Activated T-cell treated with anti-CD3 and anti-CD28 coated beads, Interleukin-2, amount 50 U/mL, for 24 hours (primary cell): Measurements from ENCODE around the gene RNF222.

Experiments used
- DNase-seq: peaks from one replicate; pipeline ENCODE4 v3.0.0-alpha.2; 2020
- H3K27ac Mint-ChIP-seq: 2 replicates; pipeline ENCODE4 v1.8.0; 2020; ENCODE audit warnings: mild to moderate bottlenecking, mixed read lengths
- H3K27me3 Mint-ChIP-seq: 2 replicates; pipeline ENCODE4 v1.8.0; 2020; ENCODE audit warnings: mixed read lengths
- H3K36me3 Mint-ChIP-seq: 2 replicates; pipeline ENCODE4 v1.8.0; 2020; ENCODE audit warnings: low read depth, mixed read lengths
- H3K4me1 Mint-ChIP-seq: 2 replicates; pipeline ENCODE4 v1.8.0; 2020; ENCODE audit warnings: low read depth, mixed read lengths
- H3K4me3 Mint-ChIP-seq: 2 replicates; pipeline ENCODE4 v1.8.0; 2020; ENCODE audit warnings: mild to moderate bottlenecking, moderate library complexity, mixed read lengths
- H3K9me3 Mint-ChIP-seq: 2 replicates; pipeline ENCODE4 v1.8.0; 2020; ENCODE audit warnings: mixed read lengths

RNF222 gene

DNA sequence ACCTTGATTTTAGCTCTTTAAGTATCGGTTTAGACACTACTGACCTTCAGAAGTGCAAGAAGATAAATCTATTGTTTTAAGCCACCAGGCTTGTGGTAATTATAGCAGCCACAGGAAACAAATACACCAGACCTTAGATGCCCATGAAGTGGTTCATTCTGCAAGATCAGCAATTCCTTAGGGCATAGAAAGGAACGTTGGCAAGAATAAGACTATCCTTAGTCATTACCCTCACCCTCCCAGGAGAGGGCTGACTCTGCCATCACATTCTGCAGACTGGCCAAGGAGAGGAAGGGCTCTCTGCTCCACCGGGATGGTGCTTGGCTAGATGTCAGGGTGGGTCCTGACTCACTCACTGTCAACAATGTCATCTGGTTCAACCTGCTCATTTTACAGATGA, 23.9 kb upstream of the RNF222 start:
- Mint-ChIP-seq H3K4me3 (no peak overlapping the region), H3K4me1 (no peaks in the 10 kb centered on the region), H3K36me3 (no peaks in the 10 kb centered on the region), H3K27ac (no peak overlapping the region), H3K9me3 (no peaks in the 10 kb centered on the region), H3K27me3 (peaks cover 19% of the 10 kb centered on the region)
- no peak for DNase-seq

DNA sequence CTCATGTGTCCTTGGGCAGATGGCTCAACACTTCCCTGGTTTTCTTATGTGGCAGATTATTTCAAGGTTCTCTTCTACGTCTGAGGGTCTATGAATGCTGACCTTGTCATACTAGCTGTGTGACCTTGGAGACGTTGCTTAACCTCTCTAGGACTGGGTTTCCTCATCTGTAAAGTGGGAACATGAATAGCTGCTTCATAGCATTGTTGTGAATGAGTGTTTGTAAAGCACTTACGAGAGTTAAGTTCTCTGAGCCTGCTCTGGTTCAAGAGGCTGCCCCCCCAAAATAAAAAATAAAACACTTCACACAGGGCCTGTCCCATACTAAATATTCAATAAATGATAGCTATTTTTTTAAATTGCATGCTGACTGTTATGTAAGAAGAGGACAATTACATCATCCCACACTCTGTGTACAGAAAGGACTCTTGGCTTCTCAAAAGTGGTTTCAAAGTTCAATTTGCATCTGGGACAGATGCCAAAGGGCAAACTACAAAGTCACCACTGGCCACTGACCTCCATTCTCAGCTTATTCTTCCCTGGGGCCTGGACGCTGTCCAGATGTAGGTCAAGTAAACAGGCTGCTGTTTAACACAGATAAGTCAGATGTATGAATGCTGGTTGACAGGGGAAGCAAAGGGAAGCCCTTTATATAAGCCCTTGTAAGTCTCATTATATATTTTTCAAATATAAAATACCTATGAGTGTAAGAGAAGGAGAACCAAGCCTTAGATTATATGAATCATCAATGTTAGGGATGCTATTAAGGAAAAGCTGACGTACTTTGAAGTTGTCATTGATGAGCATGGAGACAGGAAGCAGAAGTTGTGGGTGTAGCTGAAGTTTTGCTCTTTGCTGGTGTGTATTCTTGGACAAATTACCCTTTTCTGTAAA, 22.7 kb upstream of the RNF222 start:
- H3K4me3 Mint-ChIP-seq = no peak overlapping the region
- peaks cover 24% of the 10 kb centered on the region for H3K27me3 Mint-ChIP-seq
- H3K9me3 Mint-ChIP-seq = no peaks in the 10 kb centered on the region
- no peaks in the 10 kb centered on the region for H3K36me3 Mint-ChIP-seq
- no peak overlapping the region for H3K27ac Mint-ChIP-seq
- DNase-seq = no peak
- H3K4me1 Mint-ChIP-seq = no peaks in the 10 kb centered on the region

DNA sequence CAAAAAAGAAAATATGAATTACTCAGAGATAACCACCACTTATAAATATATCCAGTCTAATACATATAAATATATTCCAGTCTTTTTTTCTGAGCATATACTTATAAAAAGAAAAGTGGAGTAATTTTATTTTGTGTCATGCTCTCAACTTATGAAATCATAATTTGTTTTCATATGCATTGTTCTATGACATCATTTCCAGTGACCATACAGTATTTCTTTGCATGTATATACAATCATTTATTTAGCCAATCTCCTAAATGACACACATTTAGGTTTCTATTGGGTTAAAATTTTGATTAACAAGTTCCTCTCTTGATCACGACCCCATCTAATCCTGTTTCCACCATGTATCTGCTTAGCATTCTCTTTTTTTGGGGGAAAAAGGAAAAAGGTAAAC, 21.7 kb upstream of the RNF222 start:
- Mint-ChIP-seq H3K4me1 (no peaks in the 10 kb centered on the region), H3K9me3 (no peaks in the 10 kb centered on the region), H3K27me3 (peaks cover 24% of the 10 kb centered on the region), H3K36me3 (no peaks in the 10 kb centered on the region), H3K27ac (no peak overlapping the region), H3K4me3 (no peak overlapping the region)
- no peak for DNase-seq

DNA sequence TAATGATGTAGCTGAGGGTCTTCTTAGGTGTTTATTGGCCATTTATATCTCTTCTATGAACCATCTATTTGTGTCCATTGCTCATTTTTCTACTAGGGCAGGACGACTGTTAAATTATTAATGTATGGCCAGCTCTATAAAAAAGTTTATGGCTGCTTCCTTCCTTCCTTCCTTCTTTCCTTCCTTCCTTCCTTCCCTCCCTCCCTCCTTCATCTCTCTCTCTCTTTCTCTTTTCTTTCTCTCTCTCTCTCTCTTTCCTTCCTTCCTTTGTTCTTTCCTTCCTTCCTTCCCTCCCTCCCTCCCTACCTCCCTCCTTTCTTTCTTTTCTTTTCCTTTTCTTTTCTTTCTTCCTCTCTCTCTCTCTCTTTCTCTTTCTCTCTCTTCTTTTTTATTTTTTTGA, 20.8 kb upstream of the RNF222 start:
- H3K36me3 Mint-ChIP-seq = no peaks in the 10 kb centered on the region
- H3K27ac Mint-ChIP-seq = no peak overlapping the region
- DNase-seq = no peak
- H3K27me3 Mint-ChIP-seq = peaks cover 22% of the 10 kb centered on the region
- peaks cover 2% of the 10 kb centered on the region for H3K4me1 Mint-ChIP-seq
- H3K9me3 Mint-ChIP-seq = no peaks in the 10 kb centered on the region
- H3K4me3 Mint-ChIP-seq = no peak overlapping the region

DNA sequence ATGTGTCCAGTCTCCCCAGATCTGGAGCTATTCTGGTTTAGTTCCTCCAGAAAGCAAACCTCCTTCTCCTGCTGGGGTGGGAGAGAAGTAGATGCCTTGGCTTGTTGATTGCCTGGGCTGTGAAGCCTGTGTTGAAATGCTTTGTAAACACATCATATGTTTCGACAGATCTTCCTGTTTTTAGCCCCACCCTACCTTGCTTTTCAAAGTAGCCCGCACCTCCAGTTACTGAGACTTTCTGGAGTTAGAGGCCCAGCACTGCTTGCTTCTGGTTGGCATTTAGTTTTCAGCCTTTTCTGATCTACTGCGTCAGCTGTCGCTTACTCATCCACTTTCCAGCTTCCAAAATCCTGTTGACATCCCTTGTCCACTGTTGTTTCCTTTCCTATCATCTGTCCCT, 20.2 kb upstream of the RNF222 start:
- no peaks in the 10 kb centered on the region for H3K36me3 Mint-ChIP-seq
- DNase-seq = no peak
- H3K27ac Mint-ChIP-seq = no peak overlapping the region
- peaks cover 9% of the 10 kb centered on the region for H3K4me1 Mint-ChIP-seq
- H3K27me3 Mint-ChIP-seq = peaks cover 22% of the 10 kb centered on the region
- H3K9me3 Mint-ChIP-seq = no peaks in the 10 kb centered on the region
- H3K4me3 Mint-ChIP-seq = no peak overlapping the region

DNA sequence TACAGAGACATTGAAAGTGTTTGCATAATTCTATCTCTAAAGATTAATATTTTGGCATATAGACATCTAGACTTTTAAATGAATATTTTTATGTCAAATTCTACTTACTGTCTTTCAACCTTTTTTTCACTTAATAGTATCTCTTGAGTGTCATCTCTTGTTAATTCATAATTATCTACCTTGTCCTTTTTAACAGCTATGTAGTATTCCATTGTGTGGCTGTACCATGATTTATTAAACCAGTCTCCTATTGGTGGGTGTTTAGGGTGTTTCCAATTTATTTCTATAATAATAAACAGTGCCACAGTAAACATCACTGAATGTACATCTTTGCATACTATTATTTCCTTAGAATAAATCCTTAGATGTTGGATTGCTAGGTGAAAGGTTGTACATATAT, 16.3 kb upstream of the RNF222 start:
- H3K9me3 Mint-ChIP-seq = no peaks in the 10 kb centered on the region
- H3K36me3 Mint-ChIP-seq = no peaks in the 10 kb centered on the region
- H3K27ac Mint-ChIP-seq = no peak overlapping the region
- no peak overlapping the region for H3K4me3 Mint-ChIP-seq
- H3K4me1 Mint-ChIP-seq = peaks cover 22% of the 10 kb centered on the region
- DNase-seq = no peak
- H3K27me3 Mint-ChIP-seq = peaks cover 6% of the 10 kb centered on the region

DNA sequence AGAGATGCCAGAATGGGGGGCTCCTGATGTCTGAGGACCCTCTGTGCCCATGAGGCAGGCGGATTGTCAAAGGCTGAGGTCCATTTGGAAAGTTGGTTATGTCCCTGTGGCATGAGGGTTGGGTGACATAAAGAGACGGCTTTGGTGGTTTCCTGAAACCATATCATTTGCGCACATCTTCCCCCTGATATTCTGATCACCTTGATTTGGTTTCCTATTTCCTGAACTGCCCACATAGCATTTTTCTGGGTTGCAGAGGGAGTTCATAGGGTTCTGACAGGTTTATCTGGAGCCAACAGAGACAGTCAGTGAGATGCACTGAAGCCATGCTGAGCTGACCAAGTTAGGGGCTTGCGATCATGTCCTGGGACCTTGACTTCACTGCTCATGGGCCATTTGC, 15.7 kb upstream of the RNF222 start:
- Mint-ChIP-seq H3K36me3 (no peaks in the 10 kb centered on the region), H3K27me3 (peaks cover 10% of the 10 kb centered on the region), H3K27ac (no peak overlapping the region), H3K4me3 (no peak overlapping the region), H3K4me1 (peaks cover 22% of the 10 kb centered on the region), H3K9me3 (no peaks in the 10 kb centered on the region)
- DNase-seq = no peak

DNA sequence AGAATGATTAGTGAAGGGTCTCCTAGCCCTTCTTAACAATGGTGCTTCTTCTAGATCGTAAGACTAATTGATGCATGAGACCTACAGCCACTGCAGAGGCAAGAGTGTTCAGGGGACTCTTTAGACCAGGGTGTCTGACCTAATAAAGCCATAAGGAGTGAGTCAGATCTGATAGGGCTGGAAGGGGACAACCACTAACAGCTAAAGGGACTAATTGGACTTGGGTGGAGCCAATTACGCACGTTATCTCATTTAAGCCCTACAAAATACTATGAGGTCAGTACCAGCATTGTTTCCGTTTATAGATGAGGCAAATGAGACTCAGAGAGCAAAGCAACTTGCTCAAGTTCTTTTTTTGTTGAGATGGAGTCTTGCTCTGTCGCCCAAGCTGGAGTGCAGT, 14.5 kb upstream of the RNF222 start:
- Mint-ChIP-seq H3K27ac (no peak overlapping the region), H3K4me3 (no peak overlapping the region), H3K9me3 (no peaks in the 10 kb centered on the region), H3K4me1 (peaks cover 22% of the 10 kb centered on the region), H3K27me3 (peaks cover 12% of the 10 kb centered on the region), H3K36me3 (no peaks in the 10 kb centered on the region)
- no peak for DNase-seq

DNA sequence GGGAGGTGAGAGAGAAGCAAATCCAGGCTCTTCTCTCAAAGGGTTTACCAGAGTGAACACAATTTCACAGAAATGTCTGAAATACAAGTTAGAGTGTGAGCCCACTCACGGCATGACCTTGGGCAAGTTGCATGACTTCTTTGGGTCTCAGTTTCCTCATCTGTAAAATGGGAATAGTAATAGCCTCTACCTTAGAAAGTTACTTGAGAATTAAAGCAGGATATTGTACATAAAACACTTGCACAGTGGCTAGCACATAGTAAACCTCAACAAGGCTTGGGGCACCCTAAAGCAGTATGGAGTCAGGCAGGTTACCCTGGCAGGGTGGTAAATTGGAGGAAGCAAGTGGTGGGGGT, 13.2 kb upstream of the RNF222 start:
- no peak for DNase-seq
- Mint-ChIP-seq H3K9me3 (no peaks in the 10 kb centered on the region), H3K4me3 (no peak overlapping the region), H3K36me3 (no peaks in the 10 kb centered on the region), H3K27me3 (peaks cover 7% of the 10 kb centered on the region), H3K27ac (no peak overlapping the region), H3K4me1 (peaks cover 22% of the 10 kb centered on the region)

DNA sequence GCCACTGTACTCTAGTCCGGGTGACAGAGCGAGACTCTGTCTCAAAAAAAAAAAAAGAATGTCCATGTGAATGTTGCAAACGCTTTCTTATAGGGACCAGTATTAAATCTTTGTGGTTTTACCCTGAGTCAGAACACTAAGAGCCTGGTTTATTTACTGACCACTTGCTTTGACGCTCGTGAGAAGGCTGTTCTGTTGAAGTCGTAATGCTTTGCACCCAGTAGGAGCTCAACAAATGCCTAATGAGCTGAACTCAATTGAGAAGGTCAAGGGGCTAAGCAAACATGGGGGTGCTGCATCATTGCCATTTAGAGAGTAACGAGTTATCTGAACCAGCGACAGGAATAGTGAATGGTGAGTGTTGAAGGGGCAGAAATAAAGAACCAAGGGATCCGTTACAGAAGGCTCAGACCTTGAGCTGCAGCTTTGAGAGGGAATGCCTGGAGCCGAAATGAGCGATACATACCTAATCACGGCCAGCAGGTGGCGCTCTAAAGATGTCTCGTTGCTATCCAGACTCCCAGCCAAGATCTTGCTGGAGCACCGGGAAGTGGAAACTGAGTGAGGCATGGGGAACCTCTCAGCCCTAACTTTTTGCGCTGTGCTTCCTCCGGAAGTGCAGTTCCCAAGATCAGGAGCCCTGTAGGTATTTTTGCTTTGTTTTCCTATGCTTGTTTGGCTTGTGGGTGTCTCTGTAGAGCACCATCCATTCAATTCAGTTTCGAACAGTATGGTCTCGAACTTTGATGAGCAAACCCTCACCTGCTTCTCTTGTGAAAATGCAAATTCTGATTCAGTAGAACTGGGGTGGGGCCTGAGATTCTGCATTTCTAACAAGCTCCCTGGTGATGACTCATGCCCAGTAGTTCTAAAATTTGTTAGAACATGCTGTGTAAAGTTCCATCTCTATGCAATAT, 12.6 kb upstream of the RNF222 start:
- H3K4me3 Mint-ChIP-seq = no peak overlapping the region
- H3K27me3 Mint-ChIP-seq = peaks cover 6% of the 10 kb centered on the region
- H3K27ac Mint-ChIP-seq = peak overlapping the region; percentile 34
- peak; percentile 81 for DNase-seq
- H3K36me3 Mint-ChIP-seq = no peaks in the 10 kb centered on the region
- no peaks in the 10 kb centered on the region for H3K9me3 Mint-ChIP-seq
- H3K4me1 Mint-ChIP-seq = peaks cover 22% of the 10 kb centered on the region

DNA sequence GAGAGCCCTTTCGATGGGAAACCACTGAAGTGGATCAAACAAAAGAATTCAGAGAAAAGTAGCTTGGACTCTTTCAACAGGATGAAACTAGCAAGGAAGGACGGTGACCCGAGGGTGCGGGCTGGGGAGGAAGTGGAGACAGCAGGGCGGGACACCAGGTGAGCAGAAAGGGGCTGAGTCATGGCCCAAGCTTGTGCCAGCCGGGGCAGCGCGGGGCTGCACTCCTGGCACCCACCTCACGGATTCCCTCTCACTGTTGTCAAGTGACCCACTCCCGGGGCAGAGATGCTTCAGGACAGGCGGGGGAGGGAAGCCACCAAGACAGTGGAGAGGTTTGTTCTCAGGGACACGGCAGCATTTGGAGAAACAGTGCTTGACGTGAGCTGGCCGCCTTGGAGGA, 10.7 kb upstream of the RNF222 start:
- Mint-ChIP-seq H3K9me3 (no peaks in the 10 kb centered on the region), H3K4me1 (peaks cover 19% of the 10 kb centered on the region), H3K4me3 (no peak overlapping the region), H3K36me3 (no peaks in the 10 kb centered on the region), H3K27ac (no peak overlapping the region), H3K27me3 (peaks cover 6% of the 10 kb centered on the region)
- no peak for DNase-seq

DNA sequence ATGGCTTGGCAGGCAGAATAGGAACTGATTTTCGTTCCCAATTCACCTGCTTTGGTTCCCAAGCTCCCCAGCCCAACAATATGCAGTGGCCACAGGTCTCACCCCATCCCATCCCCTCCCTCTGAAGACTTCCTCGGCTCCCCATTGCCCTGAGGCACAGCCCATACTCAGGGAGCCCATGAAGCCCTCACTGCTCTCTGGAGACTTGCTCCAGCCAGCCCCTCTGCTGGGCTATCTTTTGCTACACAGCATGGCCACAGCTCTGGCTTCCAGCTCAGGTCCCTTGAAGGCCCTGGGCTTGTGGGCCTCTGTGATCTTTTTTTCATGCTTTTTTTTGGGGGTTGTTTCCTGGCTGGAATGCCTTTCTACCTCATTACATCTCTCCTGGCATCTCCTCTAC, 8.5 kb upstream of the RNF222 start:
- Mint-ChIP-seq H3K27me3 (peaks cover 23% of the 10 kb centered on the region), H3K4me3 (no peak overlapping the region)
- no peak for DNase-seq

DNA sequence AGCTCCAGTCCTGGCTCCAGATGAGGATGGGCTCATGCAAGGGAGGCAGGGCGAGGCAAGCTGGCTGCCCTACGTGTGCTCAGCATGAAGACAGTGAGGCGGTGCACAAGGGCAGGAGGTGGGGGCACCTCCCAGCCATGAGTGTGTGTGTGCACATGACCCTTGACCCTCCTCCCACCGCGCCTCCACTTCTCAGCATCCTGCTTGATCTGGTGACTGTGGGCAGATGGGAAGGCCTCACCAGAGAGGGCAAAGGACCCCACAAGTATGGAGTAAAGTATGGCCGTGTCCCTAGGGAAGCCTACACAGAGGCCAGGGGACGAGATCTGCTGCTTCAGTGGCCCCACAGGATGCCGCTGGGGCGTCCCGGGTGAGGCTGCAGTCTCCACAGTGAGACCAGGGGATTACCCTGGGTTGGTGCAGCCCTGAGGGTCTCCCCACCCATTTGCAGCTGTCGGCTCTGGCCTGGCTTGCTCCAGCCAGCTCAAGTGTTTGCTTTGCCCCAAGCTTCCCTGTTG, 7.9 kb upstream of the RNF222 start:
- Mint-ChIP-seq H3K4me1 (peaks cover 7% of the 10 kb centered on the region), H3K27me3 (peaks cover 28% of the 10 kb centered on the region), H3K9me3 (no peaks in the 10 kb centered on the region), H3K27ac (no peak overlapping the region), H3K36me3 (no peaks in the 10 kb centered on the region), H3K4me3 (no peak overlapping the region)
- DNase-seq = no peak

More for the DNA sequence above, 8.5 kb upstream of the RNF222 start:
- peaks cover 11% of the 10 kb centered on the region for H3K4me1 Mint-ChIP-seq
- no peaks in the 10 kb centered on the region for H3K36me3 Mint-ChIP-seq
- H3K27ac Mint-ChIP-seq = no peak overlapping the region
- no peaks in the 10 kb centered on the region for H3K9me3 Mint-ChIP-seq

DNA sequence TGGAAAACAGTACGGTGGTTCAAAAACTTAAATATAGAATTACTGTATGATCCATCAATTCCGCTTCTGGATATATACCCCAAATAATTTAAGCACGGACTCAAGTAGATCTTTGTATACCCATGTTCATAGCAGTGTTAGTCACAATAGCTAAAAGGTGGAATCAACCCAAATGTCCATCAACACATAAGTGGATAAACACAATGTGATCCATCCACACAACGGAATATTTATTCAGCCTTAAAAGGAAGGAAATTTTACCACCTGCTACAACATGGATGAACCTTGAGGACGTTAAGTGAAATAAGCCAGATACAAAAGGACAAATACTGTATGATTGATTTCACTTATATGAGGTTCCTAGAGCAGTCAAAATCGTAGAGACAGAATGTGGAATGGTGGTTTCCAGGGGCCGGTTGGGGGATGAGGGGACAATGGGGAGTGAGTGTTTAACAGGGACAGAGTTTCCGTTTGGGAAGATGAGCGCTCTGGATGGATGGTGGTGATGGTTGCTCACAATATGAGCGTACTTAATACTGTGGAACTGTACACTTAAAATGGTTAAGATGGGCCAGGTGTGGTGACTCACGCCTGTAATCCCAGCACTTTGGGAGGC, 5.4 kb upstream of the RNF222 start:
- H3K27me3 Mint-ChIP-seq = peaks cover 31% of the 10 kb centered on the region
- no peak overlapping the region for H3K4me3 Mint-ChIP-seq
- H3K36me3 Mint-ChIP-seq = no peaks in the 10 kb centered on the region

More for the DNA sequence above, 5.4 kb upstream of the RNF222 start:
- H3K4me1 Mint-ChIP-seq = no peaks in the 10 kb centered on the region
- no peak for DNase-seq
- H3K27ac Mint-ChIP-seq = no peak overlapping the region
- no peaks in the 10 kb centered on the region for H3K9me3 Mint-ChIP-seq
